Liver (tissue), 3 donors: ENCODE data around the gene DIS3L2.

ENCODE experiments used
- CTCF ChIP-seq: fragments of 150-350 bp; IDR thresholded peaks from 2 replicates; pipeline ENCODE4 v1.5.1; 2017; ENCODE audit warnings: improper control_type of control experiment, low read depth, low read length; ENCODE audit not compliant: missing input control
- MAX ChIP-seq: IDR thresholded peaks from 2 replicates; pipeline ENCODE4 v1.6.1; 2016; ENCODE audit warnings: antibody characterized with exemption
- SP1 ChIP-seq: IDR thresholded peaks from 2 replicates; pipeline ENCODE4 v1.6.1; 2018; ENCODE audit warnings: antibody characterized with exemption, mild to moderate bottlenecking
- YY1 ChIP-seq: IDR thresholded peaks from 2 replicates; pipeline ENCODE4 v1.6.1; 2016; ENCODE audit warnings: antibody characterized with exemption, mild to moderate bottlenecking
- donor health status: healthy.
- donor health status: healthy.

- TF ChIP-seq YY1 (no peak), CTCF (no peak), MAX (no peak), SP1 (no peak)
Measured at GRCh38 chr2:232120911-232121310, 159.4 kb downstream of the DIS3L2 start.
